ENCODE measurements around the gene FPGT. TPM values are rescaled to one million over a fixed set of nuclear protein-coding genes. Genes with fewer than 3 reads are reported as not detected.

The FPGT gene
- total RNA-seq, 2 donors from 2014 or later: 8.9 to 10.9 TPM

- Histone ChIP-seq H3K9me3 (no peaks in the 10 kb centered on the region), H3K36me3 (no peaks in the 10 kb centered on the region), H3K4me3 (no peak overlapping the region), H3K27me3 (replicated peaks; ENCODE audit: insufficient read depth) (no peaks in the 10 kb centered on the region), H3K4me1 (replicated peaks) (no peaks in the 10 kb centered on the region), H3K27ac (no peak overlapping the region)
- intact Hi-C loops (cut with DNase I): no loop called here
- TF ChIP-seq CTCF (IDR thresholded peaks at IDR 0.05) (no peak), POLR2AphosphoS5 (IDR thresholded peaks at IDR 0.05) (no peak), POLR2A (IDR thresholded peaks at IDR 0.05) (no peak)
- no peak for DNase-seq (ENCODE audit: low spot score)
These were observed 17.6 kb upstream of the FPGT start for GRCh38 chr1:74180490-74180889.

- TF ChIP-seq CTCF (IDR thresholded peaks at IDR 0.05) (no peak), POLR2AphosphoS5 (IDR thresholded peaks at IDR 0.05) (no peak)
- DNase-seq (ENCODE audit: low spot score): no peak
- no peaks in the 10 kb centered on the region for H3K4me1 ChIP-seq (replicated peaks)
- H3K36me3 ChIP-seq: no peaks in the 10 kb centered on the region
- H3K4me3 ChIP-seq: no peak overlapping the region
- WGBS: 62% methylated on average over 2 of the region's 2 CpGs
- no peaks in the 10 kb centered on the region for H3K9me3 ChIP-seq
- no peak overlapping the region for H3K27ac ChIP-seq
- intact Hi-C loops (cut with DNase I): no loop called here
- no peaks in the 10 kb centered on the region for H3K27me3 ChIP-seq (replicated peaks; ENCODE audit: insufficient read depth)
These were observed 4.1 kb upstream of the FPGT start for GRCh38 chr1:74193908-74194307.

DNA sequence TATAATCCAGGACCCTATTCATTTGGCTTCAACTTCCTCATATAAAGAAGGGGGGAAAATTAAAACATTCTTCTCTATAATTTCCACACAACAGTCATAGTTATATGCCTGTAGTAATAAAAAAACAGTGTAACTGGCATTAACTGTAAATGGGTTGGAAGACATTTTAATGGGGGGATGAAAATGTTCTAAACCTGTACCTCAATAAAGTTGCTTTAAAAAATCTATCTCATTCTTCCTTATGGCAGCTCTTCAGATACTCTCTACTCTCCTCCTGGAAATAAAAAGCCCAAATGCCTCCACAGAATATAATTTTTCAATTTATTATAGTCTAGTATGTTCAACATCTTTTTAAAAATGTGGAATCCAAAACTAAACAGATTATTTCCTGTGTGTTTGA lies 2.7 kb upstream of the FPGT start:
- Histone ChIP-seq H3K27ac (no peak overlapping the region), H3K9me3 (no peaks in the 10 kb centered on the region), H3K36me3 (no peaks in the 10 kb centered on the region), H3K27me3 (replicated peaks; ENCODE audit: insufficient read depth) (no peaks in the 10 kb centered on the region), H3K4me3 (no peak overlapping the region), H3K4me1 (replicated peaks) (no peaks in the 10 kb centered on the region)
- DNase-seq (ENCODE audit: low spot score): no peak
- intact Hi-C loops (cut with DNase I): loop anchor here (5.0 kb wide), 1 partner anchor 537 kb away; the partner anchor contains the start of genes CRYZ and TYW3
- TF ChIP-seq POLR2AphosphoS5 (IDR thresholded peaks at IDR 0.05): no peak
- TF ChIP-seq CTCF (IDR thresholded peaks at IDR 0.05): no peak
- no peak for TF ChIP-seq POLR2A (IDR thresholded peaks at IDR 0.05)

DNA sequence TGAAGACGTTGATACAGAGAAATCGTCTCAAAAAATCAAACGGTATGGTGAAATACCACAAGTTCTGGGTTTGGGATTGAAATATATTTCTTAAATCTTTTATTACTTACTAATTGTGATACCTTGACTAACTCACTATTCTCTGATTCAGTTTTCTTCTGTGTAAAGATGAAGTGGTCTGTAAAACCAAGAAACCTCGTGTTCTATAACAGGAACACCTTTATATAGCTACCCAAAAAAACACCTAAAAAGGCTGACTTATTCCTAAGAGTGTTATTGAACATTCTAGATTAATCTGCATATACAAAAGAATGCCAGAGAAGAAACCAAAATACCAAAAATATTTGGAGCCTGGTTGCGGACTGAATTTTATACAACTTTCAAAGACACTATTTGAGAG lies 787 bp upstream of the FPGT start:
- no peaks in the 10 kb centered on the region for H3K27me3 ChIP-seq (replicated peaks; ENCODE audit: insufficient read depth)
- no peaks in the 10 kb centered on the region for H3K36me3 ChIP-seq
- intact Hi-C loops (cut with DNase I): loop anchor here (5.0 kb wide), 1 partner anchor 535 kb away; the partner anchor contains the start of genes CRYZ and TYW3
- H3K9me3 ChIP-seq: no peaks in the 10 kb centered on the region
- H3K4me1 ChIP-seq (replicated peaks): no peaks in the 10 kb centered on the region
- H3K4me3 ChIP-seq: peak overlapping the region in 1 of 2 donors; percentile 49
- no peak overlapping the region for H3K27ac ChIP-seq
- no peak for DNase-seq (ENCODE audit: low spot score)
- WGBS: 82% methylated on average over 5 of the region's 5 CpGs
- TF ChIP-seq POLR2A (IDR thresholded peaks at IDR 0.05): no peak
- no peak for TF ChIP-seq POLR2AphosphoS5 (IDR thresholded peaks at IDR 0.05)
- no peak for TF ChIP-seq CTCF (IDR thresholded peaks at IDR 0.05)

GRCh38 chr1:74199504-74199903 lies 1.5 kb downstream of the FPGT start:
- Histone ChIP-seq H3K4me1 (replicated peaks) (no peaks in the 10 kb centered on the region), H3K27ac (no peak overlapping the region), H3K27me3 (replicated peaks; ENCODE audit: insufficient read depth) (no peaks in the 10 kb centered on the region), H3K4me3 (no peak overlapping the region), H3K36me3 (no peaks in the 10 kb centered on the region), H3K9me3 (no peaks in the 10 kb centered on the region)
- intact Hi-C loops (cut with DNase I): loop anchor here (5.0 kb wide), 1 partner anchor 533 kb away; the partner anchor contains the start of genes CRYZ and TYW3
- TF ChIP-seq CTCF (IDR thresholded peaks at IDR 0.05): no peak
- WGBS: 90% methylated on average over 5 of the region's 5 CpGs
- DNase-seq (ENCODE audit: low spot score): no peak
